ENCODE results near the gene ZBTB48. TPM values are rescaled to one million over a fixed set of nuclear protein-coding genes. Genes with fewer than 3 reads are reported as not detected.

The ZBTB48 gene
- total RNA-seq, 1 experiment from 2014 or later, result 41.9 TPM

DNA sequence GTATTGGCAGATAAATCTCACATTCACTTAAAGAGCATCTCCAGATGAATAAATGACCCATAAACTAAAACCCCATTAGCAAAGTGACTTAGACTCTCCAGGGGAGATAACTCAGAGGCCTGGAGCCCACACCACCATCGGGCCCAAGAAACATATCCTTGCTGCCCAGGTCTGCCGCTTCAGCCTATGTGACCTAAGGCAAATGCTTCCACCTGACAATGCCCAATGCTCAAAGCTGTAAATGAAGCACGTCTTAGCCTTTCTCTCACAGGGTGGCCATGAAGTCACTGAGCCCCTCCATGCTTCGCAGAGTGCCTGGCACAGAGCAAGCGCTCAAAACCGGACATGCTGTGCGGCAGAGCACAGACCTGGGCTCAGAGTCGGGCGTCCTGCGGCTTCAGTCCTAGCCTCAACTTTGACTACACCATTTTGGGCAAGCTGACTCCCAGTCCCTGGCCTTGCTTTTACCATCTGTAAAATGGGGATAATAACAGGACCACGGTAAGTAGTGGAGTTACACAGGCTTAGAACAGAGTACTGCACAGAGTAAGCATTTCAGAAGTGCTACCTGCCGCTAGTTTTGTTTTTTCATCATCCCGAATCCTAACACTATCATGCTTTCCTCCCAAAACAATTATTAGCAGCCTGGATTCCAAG, 49.2 kb upstream of the ZBTB48 start:
- BruUV-seq (replicated peaks), result no TSS peak

More for the DNA sequence above, 49.2 kb upstream of the ZBTB48 start:
- TF ChIP-seq, protein P1, sequence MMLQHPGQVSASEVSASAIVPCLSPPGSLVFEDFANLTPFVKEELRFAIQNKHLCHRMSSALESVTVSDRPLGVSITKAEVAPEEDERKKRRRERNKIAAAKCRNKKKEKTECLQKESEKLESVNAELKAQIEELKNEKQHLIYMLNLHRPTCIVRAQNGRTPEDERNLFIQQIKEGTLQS (IDR thresholded peaks at IDR 0.05), result no peak
- TF ChIP-seq ZFX (IDR thresholded peaks at IDR 0.05), result no peak
- TF ChIP-seq, protein P2, sequence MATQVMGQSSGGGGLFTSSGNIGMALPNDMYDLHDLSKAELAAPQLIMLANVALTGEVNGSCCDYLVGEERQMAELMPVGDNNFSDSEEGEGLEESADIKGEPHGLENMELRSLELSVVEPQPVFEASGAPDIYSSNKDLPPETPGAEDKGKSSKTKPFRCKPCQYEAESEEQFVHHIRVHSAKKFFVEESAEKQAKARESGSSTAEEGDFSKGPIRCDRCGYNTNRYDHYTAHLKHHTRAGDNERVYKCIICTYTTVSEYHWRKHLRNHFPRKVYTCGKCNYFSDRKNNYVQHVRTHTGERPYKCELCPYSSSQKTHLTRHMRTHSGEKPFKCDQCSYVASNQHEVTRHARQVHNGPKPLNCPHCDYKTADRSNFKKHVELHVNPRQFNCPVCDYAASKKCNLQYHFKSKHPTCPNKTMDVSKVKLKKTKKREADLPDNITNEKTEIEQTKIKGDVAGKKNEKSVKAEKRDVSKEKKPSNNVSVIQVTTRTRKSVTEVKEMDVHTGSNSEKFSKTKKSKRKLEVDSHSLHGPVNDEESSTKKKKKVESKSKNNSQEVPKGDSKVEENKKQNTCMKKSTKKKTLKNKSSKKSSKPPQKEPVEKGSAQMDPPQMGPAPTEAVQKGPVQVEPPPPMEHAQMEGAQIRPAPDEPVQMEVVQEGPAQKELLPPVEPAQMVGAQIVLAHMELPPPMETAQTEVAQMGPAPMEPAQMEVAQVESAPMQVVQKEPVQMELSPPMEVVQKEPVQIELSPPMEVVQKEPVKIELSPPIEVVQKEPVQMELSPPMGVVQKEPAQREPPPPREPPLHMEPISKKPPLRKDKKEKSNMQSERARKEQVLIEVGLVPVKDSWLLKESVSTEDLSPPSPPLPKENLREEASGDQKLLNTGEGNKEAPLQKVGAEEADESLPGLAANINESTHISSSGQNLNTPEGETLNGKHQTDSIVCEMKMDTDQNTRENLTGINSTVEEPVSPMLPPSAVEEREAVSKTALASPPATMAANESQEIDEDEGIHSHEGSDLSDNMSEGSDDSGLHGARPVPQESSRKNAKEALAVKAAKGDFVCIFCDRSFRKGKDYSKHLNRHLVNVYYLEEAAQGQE (IDR thresholded peaks at IDR 0.05; ENCODE audit: low read depth), result no peak
- no peak for TF ChIP-seq YY1 (IDR thresholded peaks at IDR 0.05; ENCODE audit: extremely low read depth, insufficient replicate concordance, low read depth, low read length)
- TF ChIP-seq, protein P3, sequence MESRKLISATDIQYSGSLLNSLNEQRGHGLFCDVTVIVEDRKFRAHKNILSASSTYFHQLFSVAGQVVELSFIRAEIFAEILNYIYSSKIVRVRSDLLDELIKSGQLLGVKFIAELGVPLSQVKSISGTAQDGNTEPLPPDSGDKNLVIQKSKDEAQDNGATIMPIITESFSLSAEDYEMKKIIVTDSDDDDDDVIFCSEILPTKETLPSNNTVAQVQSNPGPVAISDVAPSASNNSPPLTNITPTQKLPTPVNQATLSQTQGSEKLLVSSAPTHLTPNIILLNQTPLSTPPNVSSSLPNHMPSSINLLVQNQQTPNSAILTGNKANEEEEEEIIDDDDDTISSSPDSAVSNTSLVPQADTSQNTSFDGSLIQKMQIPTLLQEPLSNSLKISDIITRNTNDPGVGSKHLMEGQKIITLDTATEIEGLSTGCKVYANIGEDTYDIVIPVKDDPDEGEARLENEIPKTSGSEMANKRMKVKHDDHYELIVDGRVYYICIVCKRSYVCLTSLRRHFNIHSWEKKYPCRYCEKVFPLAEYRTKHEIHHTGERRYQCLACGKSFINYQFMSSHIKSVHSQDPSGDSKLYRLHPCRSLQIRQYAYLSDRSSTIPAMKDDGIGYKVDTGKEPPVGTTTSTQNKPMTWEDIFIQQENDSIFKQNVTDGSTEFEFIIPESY (IDR thresholded peaks at IDR 0.05; ENCODE audit: extremely low read depth, insufficient replicate concordance, low read length), result no peak
- TF ChIP-seq RAD21 (IDR thresholded peaks at IDR 0.05; ENCODE audit: low read depth), result no peak
- TF ChIP-seq POLR2A (IDR thresholded peaks at IDR 0.05; ENCODE audit: borderline replicate concordance, extremely low read depth, insufficient read depth, insufficient read length), result no peak
- TF ChIP-seq, protein P4, sequence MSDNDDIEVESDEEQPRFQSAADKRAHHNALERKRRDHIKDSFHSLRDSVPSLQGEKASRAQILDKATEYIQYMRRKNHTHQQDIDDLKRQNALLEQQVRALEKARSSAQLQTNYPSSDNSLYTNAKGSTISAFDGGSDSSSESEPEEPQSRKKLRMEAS (IDR thresholded peaks at IDR 0.05), result no peak
- no peak for TF ChIP-seq CEBPB (IDR thresholded peaks at IDR 0.05; ENCODE audit: low read depth)
- Histone ChIP-seq H3K4me1 (ENCODE audit: control insufficient read depth in 1 of 2, insufficient read depth in 2 of 2, low read length in 2 of 2) (no peaks in the 10 kb centered on the region), H4K20me1 (ENCODE audit: insufficient read depth) (no peaks in the 10 kb centered on the region), H3K36me3 (ENCODE audit: control insufficient read depth in 1 of 2, insufficient read depth in 2 of 2, low read length in 2 of 2) (peaks cover 30 to 62% of the 10 kb centered on the region in 2 experiments), H2AFZ (ENCODE audit: low read depth, low read length, poor library complexity, severe bottlenecking) (no peak overlapping the region), H3K4me2 (ENCODE audit: low read length) (no peak overlapping the region), H3K4me3 (replicated peaks in 1 of 2; ENCODE audit: low read depth in 1 of 2, low read length in 2 of 2) (no peak overlapping the region), H3K27ac (ENCODE audit: low read depth, low read length) (no peak overlapping the region), H3K9me2 (ENCODE audit: insufficient read depth) (no peaks in the 10 kb centered on the region), H3K27me3 (ENCODE audit: insufficient read depth, low read length) (no peaks in the 10 kb centered on the region), H3K9me3 (ENCODE audit: control insufficient read depth in 1 of 2, insufficient read depth in 1 of 2, low read depth in 1 of 2, low read length in 2 of 2) (no peaks in the 10 kb centered on the region), H3K79me2 (ENCODE audit: insufficient read depth, low read length) (peaks cover 16% of the 10 kb centered on the region), H3K9ac (ENCODE audit: low read length) (no peak overlapping the region)
- RAD21 ChIA-PET (ENCODE audit: low non-redundant PET in 1 of 2, low total read pairs in 2 of 2, uncharacterized antibody in 2 of 2, unreplicated experiment in 2 of 2), result no interaction called here
- intact Hi-C loops (cut with micrococcal nuclease), result no loop called here
- DNase-seq (ENCODE audit: low read depth, low spot score) (no peak), ATAC-seq (no peak)
- POLR2A ChIA-PET, result no interaction called here
- CTCF ChIA-PET, result no interaction called here

Measured in HCT116 (cell line).